Lung microvascular endothelial cell (primary cell): Measurements from ENCODE around the gene CMPK1. TPM values are rescaled to one million over a fixed set of nuclear protein-coding genes. Genes with fewer than 3 reads are reported as not detected.
"Not testable (repeated sequence)": the region's sequence is repeated elsewhere in the genome, so short reads cannot be mapped to it uniquely, and the experiment has no call there.

Experiments
- DNase-seq, 2 donors: peaks; one replicate each; pipeline versions ENCODE4 v3.0.0 to v3.0.0-alpha.2; 2010; ENCODE audit warnings: low read depth in 2 of 2
- total RNA-seq: library from RNA; depleted of rRNA; stranded (reverse); fragments of >200 nt; gene quantifications from 2 replicates; pipeline ENCODE4 v1.2.1, GENCODE V29; 2014

The CMPK1 gene
- total RNA-seq, 1 donor from 2014 or later, result 80.2 TPM

DNA sequence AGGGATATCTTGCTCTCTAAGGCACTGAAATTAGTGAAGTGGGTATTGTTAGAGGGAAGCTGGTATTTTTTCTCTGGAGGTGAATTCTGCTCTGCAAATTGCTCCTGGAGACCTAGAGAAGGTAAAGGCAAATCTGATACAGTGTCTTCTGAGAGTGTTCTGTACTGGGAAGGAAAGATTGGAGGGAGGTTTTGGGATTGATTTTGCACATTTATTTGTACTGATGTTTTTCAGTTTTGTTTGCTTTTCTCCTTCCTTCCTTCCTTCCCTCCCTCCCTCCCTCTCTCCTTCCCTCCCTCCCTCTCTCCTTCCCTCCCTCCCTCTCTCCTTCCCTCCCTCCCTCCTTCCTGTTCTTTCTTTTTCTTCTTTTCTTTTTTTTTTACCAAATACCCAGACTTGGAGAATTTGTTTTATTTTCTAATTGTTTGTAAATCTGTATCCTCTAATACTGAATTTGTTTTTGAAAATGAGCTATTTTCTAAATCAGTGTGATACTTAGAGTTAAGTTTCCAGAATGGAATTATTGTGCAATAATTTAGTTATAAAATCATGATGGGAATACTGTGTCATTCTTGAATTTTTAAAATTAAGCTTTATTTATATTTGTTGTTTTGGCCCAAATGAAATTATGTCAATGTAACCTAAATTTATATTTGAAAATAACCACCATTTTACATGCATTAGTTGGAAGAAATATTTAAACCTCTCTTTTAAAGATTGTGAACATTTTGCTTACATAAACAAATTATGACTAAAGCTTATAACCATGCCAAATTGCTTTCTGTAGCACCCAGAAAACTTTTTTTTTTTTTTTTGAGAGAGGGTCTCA is 4.9 kb downstream of the CMPK1 start:
- DNase-seq, result no peak

DNA sequence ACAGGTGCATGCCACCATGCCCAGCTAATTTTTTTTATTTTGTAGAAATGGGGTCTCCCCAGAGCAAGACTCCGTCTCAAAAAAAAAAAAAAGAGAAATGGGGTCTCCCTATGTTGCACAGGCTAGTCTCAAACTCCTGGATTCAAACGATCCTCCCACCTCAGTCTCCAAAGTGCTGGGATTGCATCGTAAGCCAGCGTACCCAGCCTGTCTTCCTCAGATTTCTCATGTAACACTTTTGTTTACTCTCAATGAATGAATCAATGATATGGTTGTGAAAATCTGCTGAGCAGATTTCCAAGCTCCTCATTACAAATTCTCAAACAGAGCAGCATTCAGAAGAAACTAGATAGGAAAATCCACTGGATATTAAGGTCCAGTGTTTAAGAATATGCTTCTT is 6.6 kb downstream of the CMPK1 start:
- no peak for DNase-seq

DNA sequence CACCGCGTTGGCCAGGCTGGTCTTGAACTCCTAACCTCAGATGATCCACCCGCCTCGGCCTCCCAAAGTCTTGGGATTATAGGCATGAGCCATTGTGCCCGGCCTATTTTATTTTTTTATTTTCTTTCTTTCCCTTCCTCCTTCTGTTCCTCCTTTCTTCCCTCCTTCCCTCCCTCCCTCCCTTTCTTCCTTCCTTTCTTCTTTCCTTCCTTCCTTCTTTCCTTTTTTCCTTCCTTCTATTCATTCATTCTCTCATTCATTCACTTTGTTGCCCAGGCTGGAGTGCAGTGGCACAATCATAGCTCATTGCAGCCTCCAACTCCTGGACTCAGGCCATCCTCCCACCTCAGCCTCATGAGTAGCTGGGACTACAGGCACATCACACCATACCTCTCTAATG is 13.4 kb downstream of the CMPK1 start:
- not testable (repeated sequence) for DNase-seq

DNA sequence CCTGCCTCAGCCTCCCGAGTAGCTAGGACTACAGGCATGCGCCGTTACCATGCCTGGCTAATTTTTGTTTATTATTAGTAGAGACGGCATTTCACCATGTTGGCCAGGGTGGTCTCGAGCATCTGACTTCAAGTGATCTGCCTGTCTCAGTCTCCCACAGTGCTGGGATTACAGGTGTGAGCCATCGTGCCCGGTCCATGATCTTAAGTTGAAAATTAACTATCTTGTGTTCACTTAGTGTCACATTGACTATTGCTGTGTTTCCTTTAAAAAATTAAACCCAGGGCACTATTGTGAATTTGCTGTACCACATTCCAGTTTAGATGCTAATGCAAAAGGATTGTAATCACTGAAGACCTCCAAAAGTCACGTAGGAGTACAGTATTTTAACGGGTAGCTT is 14.1 kb downstream of the CMPK1 start:
- DNase-seq, result no peak

DNA sequence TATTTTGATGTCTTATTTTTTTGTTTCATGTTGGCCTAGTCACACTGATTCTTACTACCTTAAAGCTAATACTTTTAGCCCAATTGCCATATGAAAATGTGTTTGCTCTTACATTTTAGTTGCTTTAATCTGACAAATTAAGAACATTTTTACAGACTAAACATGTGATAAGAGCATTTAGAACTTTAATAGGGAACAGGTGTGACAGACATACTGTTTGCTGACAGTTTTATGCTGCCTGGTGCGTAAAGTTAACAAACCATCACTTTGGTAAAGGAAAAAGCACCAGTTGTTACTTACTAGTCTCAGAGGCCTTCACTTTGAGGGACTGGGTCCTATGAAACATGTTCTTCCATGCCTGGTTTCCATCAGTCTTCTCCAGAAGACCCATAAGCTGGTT is 14.7 kb downstream of the CMPK1 start:
- DNase-seq, result no peak

DNA sequence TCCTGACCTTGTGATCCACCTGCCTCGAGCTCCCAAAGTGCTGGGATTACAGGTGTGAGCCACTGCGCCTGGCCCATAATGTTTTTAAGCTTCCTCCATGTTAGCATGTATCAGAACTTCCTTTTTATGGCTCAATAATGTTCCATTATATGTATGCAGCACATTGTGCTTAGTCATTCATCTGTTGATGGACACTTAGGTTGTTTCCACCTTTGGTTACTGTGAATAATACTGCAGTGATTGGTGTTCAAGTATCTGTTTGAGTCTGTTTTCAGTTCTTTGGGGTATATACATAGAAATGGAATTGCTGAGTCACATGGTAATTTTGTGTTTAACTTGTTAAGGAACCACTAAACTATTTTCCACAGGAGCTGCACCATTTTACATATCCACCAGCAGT is 17.7 kb downstream of the CMPK1 start:
- peak; percentile 24 to 32 for DNase-seq

DNA sequence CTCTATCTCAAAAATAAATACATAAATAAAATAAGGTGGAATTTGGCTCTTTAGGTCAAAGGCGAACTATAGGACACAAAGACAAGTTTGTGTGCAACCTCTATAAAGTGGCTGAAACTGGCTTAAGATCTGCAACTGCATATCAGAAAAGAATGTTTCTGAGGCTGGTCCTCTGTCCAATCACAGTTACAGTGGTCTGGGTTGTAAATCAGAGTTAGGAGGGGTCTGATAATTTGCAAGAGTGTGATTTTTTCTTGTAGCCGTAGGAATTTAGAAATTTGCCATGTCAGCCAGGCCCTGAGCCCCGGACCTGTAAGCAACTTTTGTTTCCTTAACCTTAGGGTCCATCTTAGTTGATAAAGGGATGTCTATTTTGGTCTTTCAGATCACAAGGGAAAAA is 27.8 kb downstream of the CMPK1 start:
- DNase-seq, result no peak

DNA sequence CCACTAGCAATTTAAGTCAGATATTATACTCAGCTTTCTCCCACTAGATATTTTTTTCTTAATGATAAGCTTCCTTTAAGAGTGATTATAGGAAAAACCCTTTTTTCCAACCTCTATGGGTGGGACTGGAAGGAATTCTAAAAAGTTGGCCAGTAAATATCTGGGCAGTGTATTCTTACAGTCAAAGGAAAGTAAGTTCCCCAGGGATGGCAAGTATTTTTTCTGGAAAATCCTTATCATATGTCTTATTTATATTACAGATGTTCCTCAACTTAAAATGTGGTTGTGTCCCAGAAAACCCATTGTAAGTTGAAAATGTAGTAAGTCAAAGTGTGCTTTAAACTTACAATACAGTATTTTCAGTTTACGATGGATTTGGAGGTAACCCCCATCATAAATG is 29.2 kb downstream of the CMPK1 start:
- no peak for DNase-seq

DNA sequence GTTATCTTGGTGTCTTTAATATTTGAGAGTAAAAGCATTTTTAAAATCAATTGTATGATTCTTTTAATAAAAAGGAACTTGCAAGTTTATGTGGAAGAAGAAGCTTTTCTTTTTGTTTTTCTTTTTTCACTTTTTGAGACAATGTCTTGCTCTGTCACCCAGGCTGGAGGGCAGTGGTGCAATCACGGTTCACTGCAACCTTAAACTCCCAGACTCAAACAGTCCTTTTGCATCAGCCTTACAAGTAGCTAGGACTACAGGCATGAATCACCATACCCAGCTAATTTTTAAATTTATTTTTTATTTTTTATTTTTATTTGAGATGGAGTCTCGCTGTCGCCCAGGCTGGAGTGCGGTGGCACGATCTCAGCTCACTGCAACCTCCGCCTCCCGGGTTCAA is 34.1 kb downstream of the CMPK1 start:
- no peak for DNase-seq

DNA sequence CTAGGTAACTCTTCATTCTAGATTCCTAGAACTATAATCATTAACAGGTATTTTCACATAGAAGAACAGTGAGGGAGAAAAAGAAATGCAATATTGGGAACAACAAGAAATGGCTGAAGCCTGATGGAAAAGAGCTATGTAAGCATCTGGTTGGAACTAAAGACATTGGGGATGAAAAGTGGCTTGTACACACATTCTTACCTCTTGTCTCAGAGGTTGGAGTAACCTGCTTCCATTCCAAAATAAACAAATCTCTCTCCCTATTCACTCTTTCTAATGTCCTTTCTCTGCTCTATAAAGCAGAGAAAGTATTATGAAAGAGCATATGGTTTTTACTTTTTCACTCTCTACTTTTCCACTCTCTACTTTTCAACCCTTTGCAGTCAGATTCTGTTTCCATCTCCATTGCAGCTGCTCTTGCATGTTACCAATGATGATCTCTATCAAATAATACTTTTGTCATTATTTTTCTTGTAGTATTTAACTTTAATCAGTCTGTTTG is 37.5 kb downstream of the CMPK1 start:
- no peak for DNase-seq

DNA sequence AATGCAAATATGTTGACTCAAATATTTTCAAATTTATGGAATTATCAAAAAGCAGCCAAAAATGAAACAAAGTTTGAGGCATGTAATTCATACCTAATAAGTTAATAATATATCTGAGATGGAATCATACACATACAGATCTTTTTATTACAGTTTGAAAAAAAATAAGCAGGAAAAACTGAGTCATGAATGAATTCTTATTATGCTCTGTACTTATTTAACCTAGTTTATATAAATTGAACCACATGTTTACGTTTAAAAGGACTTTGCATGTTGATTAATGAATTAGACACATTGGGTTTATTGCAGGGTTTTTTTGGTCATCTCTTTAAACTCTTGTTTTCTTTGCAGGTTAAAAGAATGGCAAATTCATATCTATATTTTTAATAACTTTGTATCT is 40.9 kb downstream of the CMPK1 start:
- DNase-seq, result no peak

DNA sequence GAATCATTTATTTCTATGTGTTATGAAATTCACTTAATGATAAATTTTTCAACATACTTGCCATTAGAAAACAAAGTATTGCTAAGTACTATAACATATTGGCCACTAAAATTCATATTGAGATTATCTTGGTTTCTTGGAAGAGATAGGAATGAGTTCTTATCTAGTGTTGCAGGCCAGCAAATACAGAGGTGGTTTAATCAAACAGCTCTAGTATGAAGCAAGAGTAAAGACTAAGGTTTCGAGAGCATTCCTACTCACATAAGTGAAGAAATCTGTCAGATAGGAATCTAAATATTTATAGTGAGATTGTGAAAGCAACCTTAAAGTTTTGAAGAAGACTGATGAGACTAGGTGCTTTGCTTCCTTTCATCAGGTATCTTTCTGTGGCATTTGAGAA is 44.6 kb downstream of the CMPK1 start:
- no peak for DNase-seq

DNA sequence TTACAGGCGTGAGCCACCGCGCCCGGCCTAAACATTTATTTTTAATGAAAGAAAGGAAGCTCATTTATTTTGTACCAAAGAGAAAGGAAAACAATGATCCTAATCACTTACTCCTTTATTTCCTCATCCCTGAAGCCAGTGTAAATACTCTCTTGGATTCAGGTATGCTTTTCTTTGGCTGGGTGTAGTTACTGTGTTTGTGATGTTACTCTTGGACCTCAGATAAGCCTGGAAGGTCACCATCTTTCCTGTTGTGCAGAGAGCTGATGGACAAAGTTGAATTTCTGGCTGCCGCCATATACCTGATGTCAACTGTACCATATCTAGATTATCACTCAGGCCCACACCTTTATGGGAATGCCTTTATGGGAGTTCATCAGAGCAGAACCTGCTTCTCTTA is 47.1 kb downstream of the CMPK1 start:
- DNase-seq, result peak in 1 of 2 donors; percentile 78

DNA sequence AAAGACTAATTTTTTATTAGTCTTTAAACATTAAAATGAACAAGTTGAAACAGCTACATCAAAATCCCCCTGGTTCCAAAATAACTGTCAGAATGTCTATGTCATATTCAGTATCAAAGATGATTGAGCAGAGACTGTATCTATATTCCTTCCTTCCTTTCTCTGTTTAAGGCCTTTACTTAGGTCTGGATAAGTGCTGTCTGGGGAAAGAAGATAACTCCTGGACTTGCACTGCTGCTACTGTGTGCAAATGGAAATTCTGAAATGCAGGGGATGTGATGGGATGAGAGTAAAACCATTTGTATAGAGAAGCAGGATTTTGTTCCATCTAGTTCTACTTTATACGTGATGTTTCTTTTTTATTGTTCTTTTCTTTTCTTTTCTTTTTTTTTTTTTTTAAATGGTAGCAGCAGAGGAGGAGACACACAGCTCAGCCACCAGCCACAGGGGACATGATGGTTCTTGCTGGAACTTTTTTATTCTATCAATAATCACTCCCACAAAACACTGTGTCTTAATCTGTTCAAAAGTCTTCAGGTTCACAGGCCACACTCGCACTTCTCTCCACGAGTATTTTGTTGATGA is 48.9 kb downstream of the CMPK1 start:
- DNase-seq, result no peak

DNA sequence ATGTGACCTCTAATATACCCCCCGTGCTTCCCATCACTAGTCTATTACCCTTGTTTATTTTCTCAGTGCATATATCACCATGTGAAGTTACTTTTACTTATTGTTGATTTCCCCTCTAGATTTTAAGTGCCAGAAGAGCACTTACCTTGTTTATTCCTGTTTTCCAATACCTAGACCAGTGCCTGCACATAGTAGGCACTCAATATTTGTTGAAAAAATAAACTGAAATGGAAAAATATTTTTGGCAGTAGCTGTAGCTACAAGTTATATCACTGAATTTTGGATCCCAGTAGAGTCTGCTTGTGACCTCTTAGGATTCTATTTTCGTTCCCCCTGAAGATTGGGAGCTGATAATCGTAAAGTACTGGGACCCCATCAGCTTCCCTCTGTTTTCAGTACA is 50.5 kb downstream of the CMPK1 start:
- no peak for DNase-seq

DNA sequence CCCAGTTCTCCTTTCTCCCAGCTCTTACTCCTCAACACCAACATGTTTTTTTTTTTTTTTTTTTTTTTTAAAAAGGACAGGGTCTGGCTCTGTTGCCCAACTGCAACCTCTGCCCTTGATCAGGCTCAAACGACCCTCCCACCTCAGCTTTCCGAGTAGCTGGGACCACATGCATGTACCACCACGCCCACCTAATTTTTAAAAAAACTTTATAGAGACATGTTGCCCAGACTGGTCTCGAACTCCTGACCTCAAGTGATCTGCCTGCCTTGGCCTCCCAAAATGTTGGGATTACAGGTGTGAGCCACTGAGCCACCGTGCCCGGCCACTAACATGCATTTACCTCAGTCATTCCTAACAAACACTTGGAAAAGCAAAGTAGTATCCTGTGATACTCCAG is 51.4 kb downstream of the CMPK1 start:
- no peak for DNase-seq

DNA sequence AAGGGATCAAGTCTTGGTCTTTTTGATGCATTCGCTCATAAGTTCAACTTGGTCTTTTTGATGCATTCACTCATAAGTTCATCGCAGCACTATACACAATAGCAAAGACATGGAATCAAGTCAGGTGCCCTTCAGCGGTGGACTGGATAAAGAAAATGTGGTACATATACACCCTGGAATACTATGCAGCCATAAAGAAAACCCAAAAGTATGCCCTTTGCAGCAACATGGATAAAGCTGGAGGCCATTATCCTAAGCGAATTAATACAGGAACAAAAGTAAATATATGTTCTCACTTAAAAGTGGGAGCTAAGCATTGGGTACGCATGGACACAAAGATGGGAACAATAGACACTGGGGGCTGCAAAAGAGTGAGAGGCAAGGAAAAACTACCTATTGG is 52.7 kb downstream of the CMPK1 start:
- no peak for DNase-seq

DNA sequence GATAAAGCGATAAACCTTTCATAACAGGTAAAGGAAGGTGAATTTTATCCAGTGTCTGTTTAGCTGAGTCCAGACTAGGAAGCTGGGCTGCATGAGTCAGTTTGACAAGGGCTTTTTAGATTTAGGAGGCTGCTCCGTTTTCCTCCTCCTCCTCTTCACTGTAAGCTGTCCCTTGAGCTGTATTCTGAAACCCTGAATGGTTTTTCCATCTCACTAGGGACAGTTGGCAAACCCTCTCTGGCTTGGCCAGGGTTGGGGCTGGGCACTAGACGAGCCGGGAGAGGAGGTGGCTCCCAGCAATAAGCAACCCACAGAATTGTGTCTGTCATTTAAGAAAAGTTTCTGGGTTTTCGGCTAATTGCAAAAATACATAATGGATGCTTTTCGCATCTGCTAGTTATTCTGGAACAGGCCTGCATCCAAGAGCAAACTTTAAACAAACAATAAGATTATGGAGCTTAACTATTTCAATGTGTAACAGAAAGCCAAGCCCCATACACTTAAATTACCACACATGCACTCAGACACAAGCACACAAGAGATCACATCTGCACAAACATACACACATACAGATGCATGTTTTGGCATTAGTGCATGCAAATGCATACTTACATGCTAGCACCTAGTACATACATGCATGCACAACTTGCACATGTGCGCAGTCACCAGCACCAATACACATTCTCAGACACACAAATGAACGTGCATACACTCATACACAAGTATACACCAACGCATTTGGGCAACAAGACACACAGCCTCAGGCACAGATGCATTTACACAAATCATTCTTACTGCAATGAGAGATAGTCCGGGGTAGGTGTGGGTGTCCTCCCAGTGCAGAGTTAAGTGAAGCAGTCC is 54.7 kb downstream of the CMPK1 start:
- DNase-seq, result no peak

DNA sequence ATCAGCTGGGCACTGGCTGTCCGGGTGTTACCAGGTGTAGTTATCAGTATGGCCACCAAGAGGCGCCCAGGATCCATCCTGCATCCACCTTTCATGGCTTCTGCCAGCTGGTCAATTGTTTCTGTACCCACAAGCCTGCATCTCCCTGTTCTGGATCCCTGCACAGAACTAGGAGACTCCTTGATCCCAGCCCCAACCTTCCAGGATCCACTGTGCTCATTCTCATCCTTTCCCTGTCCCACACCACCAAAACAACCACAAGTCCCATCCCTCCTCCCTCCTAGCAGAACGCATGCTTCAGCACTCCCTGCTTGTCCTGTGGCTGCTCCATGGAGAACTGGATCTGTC is 55.3 kb downstream of the CMPK1 start:
- DNase-seq, result peak; percentile 68 to 77

DNA sequence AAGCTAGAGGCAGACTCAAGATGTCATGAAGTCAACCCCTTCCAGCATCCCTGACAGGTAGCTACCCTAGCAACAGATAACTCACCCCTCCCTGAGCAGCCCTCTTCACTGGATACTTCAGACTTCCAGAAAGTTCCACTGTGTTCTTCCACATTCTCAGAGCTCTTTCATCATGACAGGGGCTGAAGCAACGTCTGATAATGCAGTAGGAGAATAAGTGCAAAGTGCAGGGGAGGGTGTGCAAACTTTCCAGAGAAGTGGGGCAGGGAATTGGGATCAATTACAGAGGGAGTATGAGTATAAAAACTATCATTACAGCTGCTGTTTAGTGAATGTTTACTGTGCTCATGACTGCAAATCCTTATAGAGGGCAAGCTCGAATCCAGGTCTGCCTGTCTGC is 56.1 kb downstream of the CMPK1 start:
- DNase-seq, result no peak

DNA sequence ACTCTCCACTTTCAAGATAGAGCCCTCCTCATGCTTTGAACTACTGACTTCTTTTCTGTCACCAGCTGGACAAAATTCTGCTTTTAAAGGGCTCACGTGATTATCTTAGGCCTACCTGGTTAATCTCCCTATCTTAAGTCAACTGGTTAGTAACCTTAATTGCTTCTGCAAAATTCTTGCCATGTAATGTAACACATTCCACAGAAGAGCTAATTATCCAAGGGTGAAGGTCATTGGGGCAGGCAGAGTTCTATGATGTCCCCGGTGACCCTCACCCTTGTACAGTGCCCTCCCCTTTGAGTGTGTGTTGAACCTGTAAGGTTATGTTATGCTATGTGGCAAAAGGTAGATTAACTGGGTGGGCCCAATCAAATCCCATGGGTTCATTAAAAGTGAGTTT is 57.3 kb downstream of the CMPK1 start:
- DNase-seq, result no peak

DNA sequence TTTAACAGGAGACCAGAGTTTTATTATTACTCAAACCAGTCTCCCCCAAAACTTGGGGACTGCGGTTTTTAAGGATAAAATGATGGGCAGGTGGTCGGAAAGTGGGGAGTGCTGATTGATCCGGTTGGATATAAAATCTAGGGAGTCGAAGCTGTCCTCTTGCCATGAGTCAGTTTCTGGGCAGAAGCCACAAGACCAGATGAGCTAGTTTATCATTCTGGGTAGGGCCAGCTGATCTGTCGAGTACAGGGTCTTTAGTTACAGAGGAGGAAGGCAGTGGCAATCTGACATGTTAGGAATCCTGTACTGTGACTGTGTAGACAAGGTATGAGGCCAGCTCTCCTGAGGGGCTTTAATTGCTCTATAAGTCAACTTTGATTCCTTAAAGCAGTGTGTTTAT is 59.6 kb downstream of the CMPK1 start:
- no peak for DNase-seq
